GM13977 (cell line): ENCODE results near the gene CDK3.

ENCODE experiments used
- DNase-seq: peaks from one replicate; pipeline ENCODE4 v3.0.0; 2012; ENCODE audit warnings: low spot score
- in situ Hi-C: fragments of 300-500 bp; cut with MboI; formaldehyde crosslinking; loops from one replicate; pipeline ENCODE4 v1.12.0; 2022; ENCODE audit warnings: low sequenced_read_pairs, low pct_unique_long_range_greater_than_20kb, mixed read lengths, inconsistent platforms; ENCODE audit not compliant: unreplicated experiment
- TF ChIP-seq, protein P1 (sequence below): IDR thresholded peaks from 2 replicates; pipeline ENCODE4 v1.5.1; 2012; ENCODE audit warnings: mild to moderate bottlenecking, control low read depth; ENCODE audit not compliant: insufficient read depth; ENCODE audit errors: extremely low read depth, missing control alignments

The CDK3 gene

DNA sequence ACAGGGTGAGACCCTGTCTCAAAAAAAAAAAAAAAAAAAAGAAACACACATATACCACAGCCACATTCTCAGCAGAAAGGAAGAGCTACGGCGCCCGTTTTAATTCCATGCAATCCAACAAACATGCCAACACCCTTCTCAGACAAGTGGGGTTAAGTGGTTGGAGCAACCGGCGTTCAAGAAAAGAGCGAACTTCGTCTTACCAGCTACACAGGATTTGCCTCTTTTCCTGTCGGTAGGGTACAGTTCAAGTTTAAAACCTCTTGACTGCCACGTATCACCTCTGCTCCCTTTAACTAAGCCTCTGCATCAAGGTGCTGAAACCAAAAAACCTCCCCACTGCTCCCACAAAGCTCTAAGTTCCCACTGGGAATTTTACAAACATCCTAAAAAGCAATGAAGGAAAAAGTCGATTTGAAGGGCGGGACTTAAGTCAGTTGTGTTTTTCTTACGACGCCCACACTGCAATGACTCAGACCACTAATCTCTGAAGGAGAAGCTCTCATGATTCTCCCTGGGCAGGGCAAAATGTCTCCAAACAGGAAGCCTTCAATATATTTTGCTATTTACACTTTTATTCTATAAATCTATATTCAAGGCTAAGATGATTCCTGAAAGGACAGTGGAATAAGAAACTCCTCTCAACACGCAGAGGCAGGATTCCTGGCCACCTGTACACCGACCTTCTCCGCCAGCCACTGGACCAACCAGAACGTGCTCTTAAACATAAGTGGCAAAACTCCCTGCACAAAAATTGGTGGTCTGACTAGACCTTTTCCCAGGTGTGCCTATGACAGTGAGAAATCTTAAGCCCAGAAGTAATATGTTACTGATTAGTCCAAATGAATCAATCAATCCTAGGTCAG, 52.8 kb downstream of the CDK3 start:
- TF ChIP-seq, protein P1, sequence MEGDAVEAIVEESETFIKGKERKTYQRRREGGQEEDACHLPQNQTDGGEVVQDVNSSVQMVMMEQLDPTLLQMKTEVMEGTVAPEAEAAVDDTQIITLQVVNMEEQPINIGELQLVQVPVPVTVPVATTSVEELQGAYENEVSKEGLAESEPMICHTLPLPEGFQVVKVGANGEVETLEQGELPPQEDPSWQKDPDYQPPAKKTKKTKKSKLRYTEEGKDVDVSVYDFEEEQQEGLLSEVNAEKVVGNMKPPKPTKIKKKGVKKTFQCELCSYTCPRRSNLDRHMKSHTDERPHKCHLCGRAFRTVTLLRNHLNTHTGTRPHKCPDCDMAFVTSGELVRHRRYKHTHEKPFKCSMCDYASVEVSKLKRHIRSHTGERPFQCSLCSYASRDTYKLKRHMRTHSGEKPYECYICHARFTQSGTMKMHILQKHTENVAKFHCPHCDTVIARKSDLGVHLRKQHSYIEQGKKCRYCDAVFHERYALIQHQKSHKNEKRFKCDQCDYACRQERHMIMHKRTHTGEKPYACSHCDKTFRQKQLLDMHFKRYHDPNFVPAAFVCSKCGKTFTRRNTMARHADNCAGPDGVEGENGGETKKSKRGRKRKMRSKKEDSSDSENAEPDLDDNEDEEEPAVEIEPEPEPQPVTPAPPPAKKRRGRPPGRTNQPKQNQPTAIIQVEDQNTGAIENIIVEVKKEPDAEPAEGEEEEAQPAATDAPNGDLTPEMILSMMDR, result no peak
- DNase-seq, result no peak
- in situ Hi-C loops, result no loop called here

DNA sequence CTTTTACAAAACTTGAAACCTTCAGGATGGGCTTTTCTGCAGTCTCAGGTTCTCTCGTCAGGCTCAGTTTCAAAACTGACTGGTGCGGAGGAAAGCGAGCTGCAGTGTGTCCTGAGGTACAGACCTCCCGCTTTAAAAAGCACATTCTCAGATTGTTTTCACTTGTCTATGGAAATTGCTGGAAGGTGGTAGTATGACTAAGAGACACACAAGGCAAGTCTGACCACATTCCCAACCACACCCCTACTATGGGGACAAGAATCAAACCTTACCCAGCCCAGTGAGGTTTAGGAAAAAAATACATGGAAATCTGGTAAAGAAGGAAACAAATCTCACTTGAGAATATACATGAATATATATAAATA, 53.4 kb downstream of the CDK3 start:
- TF ChIP-seq, protein P1, result no peak
- DNase-seq, result no peak
- in situ Hi-C loops, result no loop called here
